K562 (cell line): ENCODE measurements around the gene ACAD8. TPM values are rescaled to one million over a fixed set of nuclear protein-coding genes. Genes with fewer than 3 reads are reported as not detected.

Experiments
- CHCHD3 ChIP-seq: fragments of 250-450 bp; sonication (Bioruptor Pico); IDR thresholded peaks from 2 replicates; pipeline ENCODE4 v2.1.2; 2022; ENCODE audit warnings: mild to moderate bottlenecking
- DDX20 ChIP-seq: fragments of 450-650 bp; IDR thresholded peaks from 2 replicates; pipeline ENCODE4 v1.6.1; 2016; ENCODE audit warnings: missing genetic modification characterization, low read depth, mild to moderate bottlenecking, missing compliant biosample characterization, moderate library complexity
- ERF ChIP-seq: fragments of 450-650 bp; formaldehyde crosslinking; IDR thresholded peaks from 2 replicates; pipeline ENCODE4 v1.4.0; 2020; ENCODE audit warnings: mild to moderate bottlenecking, mixed read lengths
- GTF2F1 ChIP-seq: IDR thresholded peaks from 2 replicates; pipeline ENCODE4 v1.6.1; 2011; ENCODE audit warnings: low read depth, low read length, improper control_type of control experiment
- MEIS2 ChIP-seq: fragments of 450-650 bp; IDR thresholded peaks from 2 replicates; pipeline ENCODE4 v1.6.1; 2014; ENCODE audit warnings: mild to moderate bottlenecking; ENCODE audit not compliant: partially characterized antibody
- MTA3 ChIP-seq: fragments of 450-650 bp; formaldehyde crosslinking; IDR thresholded peaks from 2 replicates; pipeline ENCODE4 v1.6.1; 2017; ENCODE audit warnings: mild to moderate bottlenecking, borderline replicate concordance
- NELFE ChIP-seq: IDR thresholded peaks from 2 replicates; pipeline ENCODE4 v1.6.1; 2011; ENCODE audit warnings: mild to moderate bottlenecking; ENCODE audit not compliant: insufficient read depth, insufficient read length
- NR2C1 ChIP-seq, 2 experiments: fragments of 450-650 bp; IDR thresholded peaks; 2 replicates each; pipeline ENCODE4 v1.6.1; 2017; ENCODE audit warnings: mild to moderate bottlenecking in 2 of 2, antibody characterized with exemption in 1 of 2, inconsistent platforms in 1 of 2, missing compliant biosample characterization in 1 of 2, missing genetic modification characterization in 1 of 2
- PRDM10 ChIP-seq: fragments of 450-650 bp; IDR thresholded peaks from 2 replicates; pipeline ENCODE4 v1.6.1; 2018; ENCODE audit not compliant: partially characterized antibody
- SIN3B ChIP-seq: fragments of 450-650 bp; IDR thresholded peaks from 2 replicates; pipeline ENCODE4 v1.6.1; 2017; ENCODE audit warnings: low read depth, mild to moderate bottlenecking, moderate library complexity
- TAF1 ChIP-seq: IDR thresholded peaks from 2 replicates; pipeline ENCODE4 v1.6.1; 2011; ENCODE audit warnings: mild to moderate bottlenecking, low read length, moderate library complexity; ENCODE audit not compliant: insufficient read depth, control insufficient read depth, severe bottlenecking; ENCODE audit errors: extremely low read depth
- ZFP1 ChIP-seq: fragments of 450-650 bp; formaldehyde crosslinking; IDR thresholded peaks from 2 replicates; pipeline ENCODE4 v1.4.0; 2020; ENCODE audit warnings: mild to moderate bottlenecking, mixed read lengths
- polyA plus RNA-seq, 8 experiments: library from polyadenylated mRNA; depleted of rRNA in 4 of 8; stranded (reverse) in 5 of 8; unstranded in 3 of 8; fragments of >200 nt; fragmentation: Nextera tagmentation in 2 of 8; fragmentation: Illumina TruSeq in 1 of 8; extraction: Ambion mirVana in 2 of 8; extraction: Trizol in 1 of 8; gene quantifications; 2 replicates each; pipeline versions ENCODE4 v1.2.1 to v1.2.3, GENCODE V29; 2011 to 2014; ENCODE audit warnings: inconsistent platforms in 1 of 8, missing spikeins in 1 of 8
- total RNA-seq, 7 experiments: library from RNA; depleted of rRNA in 6 of 7; stranded (reverse); fragments of >200 nt in 6 of 7; fragmentation: Illumina TruSeq in 2 of 7; extraction: Trizol in 2 of 7; gene quantifications; 2 replicates each; pipeline versions ENCODE4 v1.2.1 to v1.2.3, GENCODE V29; 2011 to 2021; ENCODE audit warnings: low replicate concordance in 1 of 7
- TF ChIP-seq, protein P1 (sequence below): fragments of 450-650 bp; IDR thresholded peaks from 2 replicates; pipeline ENCODE4 v1.6.1; 2016
- TF ChIP-seq, protein P2 (sequence below), 2 experiments: fragments of 450-650 bp; IDR thresholded peaks; 2 replicates each; pipeline ENCODE4 v1.6.1; 2018; ENCODE audit warnings: mild to moderate bottlenecking in 2 of 2, low read depth in 1 of 2; ENCODE audit not compliant: partially characterized antibody in 2 of 2
- TF ChIP-seq, protein P3 (sequence below): IDR thresholded peaks from 2 replicates; pipeline ENCODE4 v1.6.1; 2012; ENCODE audit warnings: low read depth, low read length, improper control_type of control experiment, borderline replicate concordance

Gene ACAD8
- total and polyA plus RNA-seq, 9 of the 15 experiments (the other 6 are each of a cell fraction or from before 2014, with no cell fraction given): 6.5 to 34.1 (median 20.1) TPM

GRCh38 chr11:134224710-134225664 lies 28.4 kb upstream of the ACAD8 start (continued):
- TF ChIP-seq, protein P1, sequence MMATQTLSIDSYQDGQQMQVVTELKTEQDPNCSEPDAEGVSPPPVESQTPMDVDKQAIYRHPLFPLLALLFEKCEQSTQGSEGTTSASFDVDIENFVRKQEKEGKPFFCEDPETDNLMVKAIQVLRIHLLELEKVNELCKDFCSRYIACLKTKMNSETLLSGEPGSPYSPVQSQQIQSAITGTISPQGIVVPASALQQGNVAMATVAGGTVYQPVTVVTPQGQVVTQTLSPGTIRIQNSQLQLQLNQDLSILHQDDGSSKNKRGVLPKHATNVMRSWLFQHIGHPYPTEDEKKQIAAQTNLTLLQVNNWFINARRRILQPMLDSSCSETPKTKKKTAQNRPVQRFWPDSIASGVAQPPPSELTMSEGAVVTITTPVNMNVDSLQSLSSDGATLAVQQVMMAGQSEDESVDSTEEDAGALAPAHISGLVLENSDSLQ: peak; percentile 80
- TF ChIP-seq MEIS2 (peak; percentile 32), MTA3 (no peak), GTF2F1 (0 out of 2 replicates have a peak, but pooled peaks have one; percentile 6), NELFE (no peak), ERF (peak; percentile 36; the same call in 1 of the 2 replicates), PRDM10 (no peak), DDX20 (tag) (no peak), CHCHD3 (CRISPR knock-in tag) (no peak), SIN3B (peak; percentile 62; the same call in 1 of the 2 replicates), ZFP1 (CRISPR knock-in tag) (no peak), TAF1 (peak; percentile 18), NR2C1 (IDR thresholded peaks at IDR 0.05) (no peak), NR2C1 (tag; IDR thresholded peaks at IDR 0.05) (no peak)
- TF ChIP-seq, protein P2, sequence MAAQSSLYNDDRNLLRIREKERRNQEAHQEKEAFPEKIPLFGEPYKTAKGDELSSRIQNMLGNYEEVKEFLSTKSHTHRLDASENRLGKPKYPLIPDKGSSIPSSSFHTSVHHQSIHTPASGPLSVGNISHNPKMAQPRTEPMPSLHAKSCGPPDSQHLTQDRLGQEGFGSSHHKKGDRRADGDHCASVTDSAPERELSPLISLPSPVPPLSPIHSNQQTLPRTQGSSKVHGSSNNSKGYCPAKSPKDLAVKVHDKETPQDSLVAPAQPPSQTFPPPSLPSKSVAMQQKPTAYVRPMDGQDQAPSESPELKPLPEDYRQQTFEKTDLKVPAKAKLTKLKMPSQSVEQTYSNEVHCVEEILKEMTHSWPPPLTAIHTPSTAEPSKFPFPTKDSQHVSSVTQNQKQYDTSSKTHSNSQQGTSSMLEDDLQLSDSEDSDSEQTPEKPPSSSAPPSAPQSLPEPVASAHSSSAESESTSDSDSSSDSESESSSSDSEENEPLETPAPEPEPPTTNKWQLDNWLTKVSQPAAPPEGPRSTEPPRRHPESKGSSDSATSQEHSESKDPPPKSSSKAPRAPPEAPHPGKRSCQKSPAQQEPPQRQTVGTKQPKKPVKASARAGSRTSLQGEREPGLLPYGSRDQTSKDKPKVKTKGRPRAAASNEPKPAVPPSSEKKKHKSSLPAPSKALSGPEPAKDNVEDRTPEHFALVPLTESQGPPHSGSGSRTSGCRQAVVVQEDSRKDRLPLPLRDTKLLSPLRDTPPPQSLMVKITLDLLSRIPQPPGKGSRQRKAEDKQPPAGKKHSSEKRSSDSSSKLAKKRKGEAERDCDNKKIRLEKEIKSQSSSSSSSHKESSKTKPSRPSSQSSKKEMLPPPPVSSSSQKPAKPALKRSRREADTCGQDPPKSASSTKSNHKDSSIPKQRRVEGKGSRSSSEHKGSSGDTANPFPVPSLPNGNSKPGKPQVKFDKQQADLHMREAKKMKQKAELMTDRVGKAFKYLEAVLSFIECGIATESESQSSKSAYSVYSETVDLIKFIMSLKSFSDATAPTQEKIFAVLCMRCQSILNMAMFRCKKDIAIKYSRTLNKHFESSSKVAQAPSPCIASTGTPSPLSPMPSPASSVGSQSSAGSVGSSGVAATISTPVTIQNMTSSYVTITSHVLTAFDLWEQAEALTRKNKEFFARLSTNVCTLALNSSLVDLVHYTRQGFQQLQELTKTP (IDR thresholded peaks at IDR 0.05; ENCODE audit: low read depth in 1 of 2, partially characterized antibody in 2 of 2): no peak
- TF ChIP-seq, protein P3, sequence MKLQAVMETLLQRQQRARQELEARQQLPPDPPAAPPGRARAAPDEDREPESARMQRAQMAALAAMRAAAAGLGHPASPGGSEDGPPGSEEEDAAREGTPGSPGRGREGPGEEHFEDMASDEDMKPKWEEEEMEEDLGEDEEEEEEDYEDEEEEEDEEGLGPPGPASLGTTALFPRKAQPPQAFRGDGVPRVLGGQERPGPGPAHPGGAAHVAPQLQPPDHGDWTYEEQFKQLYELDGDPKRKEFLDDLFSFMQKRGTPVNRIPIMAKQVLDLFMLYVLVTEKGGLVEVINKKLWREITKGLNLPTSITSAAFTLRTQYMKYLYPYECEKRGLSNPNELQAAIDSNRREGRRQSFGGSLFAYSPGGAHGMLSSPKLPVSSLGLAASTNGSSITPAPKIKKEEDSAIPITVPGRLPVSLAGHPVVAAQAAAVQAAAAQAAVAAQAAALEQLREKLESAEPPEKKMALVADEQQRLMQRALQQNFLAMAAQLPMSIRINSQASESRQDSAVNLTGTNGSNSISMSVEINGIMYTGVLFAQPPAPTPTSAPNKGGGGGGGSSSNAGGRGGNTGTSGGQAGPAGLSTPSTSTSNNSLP: no peak
